Measurements from ENCODE around the gene DRC3.
"Not testable (repeated sequence)": the region's sequence is repeated elsewhere in the genome, so short reads cannot be mapped to it uniquely, and the experiment has no call there.

The DRC3 gene

DNA sequence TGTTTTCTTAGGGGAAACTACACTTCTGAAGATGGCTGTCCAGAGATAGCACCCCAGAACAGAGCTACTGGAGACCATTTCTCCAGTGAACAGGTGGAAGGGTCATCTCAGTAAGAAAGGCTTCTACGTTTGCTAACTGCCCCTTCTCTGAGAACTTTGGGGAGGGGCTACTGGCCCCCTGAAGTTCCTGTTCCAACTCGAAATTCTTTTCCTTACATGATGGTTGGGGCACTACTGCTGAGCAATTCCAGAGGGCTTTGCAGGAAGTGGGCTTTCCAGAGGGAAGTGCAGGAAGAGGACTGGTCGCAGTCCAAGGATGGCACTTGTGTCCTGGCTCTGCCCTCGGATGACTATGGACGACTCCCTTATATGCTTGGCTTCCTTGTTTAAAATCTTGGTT lies 31.6 kb upstream of the DRC3 start:
- DNase-seq (ENCODE audit: low read depth, low spot score): peak; percentile 33

DNA sequence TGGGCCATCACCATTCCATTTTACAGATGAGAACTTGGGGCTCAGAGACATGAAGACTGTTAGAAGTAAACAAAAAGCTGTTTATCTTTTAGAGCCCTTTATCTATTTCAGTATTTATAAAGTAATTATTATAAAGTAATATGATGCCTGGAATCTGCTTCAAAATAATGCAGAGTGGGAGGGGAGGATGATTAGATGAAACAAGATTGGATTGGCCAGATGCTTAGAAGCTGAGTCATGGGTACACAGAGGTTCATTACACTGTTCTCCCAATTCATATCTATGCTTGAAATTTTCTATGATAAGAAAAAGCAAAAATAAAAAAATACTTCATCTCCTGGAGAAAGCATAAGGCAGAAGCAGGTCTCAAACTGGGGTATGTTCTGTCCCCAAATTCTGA lies 29.8 kb upstream of the DRC3 start:
- peak; percentile 59 for DNase-seq (ENCODE audit: low read depth, low spot score)

DNA sequence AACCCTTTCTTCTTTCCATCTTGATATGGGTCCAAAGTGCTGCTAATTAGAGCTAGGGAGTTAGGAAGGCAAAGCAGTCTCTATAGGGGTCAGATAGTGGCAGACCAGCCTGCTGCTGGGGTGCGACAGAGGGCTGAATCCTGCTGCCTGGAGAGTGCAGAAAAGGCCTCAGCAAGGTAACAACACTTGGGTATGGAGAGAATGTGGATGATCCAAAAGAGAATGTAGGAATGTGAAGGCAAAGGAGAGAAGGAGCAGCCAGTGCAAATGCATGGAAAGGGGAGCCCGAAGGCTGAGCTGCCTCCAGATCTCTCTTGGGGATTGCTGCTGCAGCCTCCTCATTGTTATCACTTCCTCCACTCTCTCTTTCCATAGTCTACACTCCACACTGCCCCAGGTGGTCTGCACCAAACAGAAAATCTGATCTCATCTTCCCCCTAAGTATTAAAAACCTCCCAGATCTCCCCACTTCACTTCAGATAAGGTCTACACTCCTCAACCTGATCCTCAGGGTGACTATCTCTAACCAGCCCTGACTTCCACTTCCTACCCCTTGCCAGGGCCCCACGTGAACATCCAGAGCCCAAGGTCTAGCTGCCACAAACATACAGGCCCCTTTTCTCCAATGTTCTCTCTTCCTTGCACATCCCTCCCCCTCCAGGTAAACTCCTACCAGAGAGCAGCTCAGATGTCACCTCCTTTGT lies 29.2 kb upstream of the DRC3 start:
- peak; percentile 44 for DNase-seq (ENCODE audit: low read depth, low spot score)

DNA sequence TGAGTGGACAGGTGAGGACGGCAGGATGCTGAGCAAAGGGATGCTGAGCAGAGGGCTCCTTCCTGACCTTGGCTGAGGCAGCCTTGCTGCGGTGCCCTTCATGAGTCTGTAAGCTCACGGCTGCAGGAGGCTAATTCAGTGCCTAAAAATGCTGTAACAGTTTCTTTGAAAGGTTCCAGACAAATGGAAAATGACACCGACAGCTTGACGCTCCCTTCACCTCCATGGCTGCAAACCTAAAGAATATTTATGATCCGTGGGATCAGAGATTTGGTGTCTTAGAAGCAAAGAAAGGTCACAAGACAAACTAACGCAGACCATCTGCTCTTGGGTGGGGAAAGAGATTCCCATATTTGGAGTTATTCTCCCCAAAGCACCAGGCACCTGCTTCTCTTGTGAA lies 28.4 kb upstream of the DRC3 start:
- DNase-seq (ENCODE audit: low read depth, low spot score): no peak

DNA sequence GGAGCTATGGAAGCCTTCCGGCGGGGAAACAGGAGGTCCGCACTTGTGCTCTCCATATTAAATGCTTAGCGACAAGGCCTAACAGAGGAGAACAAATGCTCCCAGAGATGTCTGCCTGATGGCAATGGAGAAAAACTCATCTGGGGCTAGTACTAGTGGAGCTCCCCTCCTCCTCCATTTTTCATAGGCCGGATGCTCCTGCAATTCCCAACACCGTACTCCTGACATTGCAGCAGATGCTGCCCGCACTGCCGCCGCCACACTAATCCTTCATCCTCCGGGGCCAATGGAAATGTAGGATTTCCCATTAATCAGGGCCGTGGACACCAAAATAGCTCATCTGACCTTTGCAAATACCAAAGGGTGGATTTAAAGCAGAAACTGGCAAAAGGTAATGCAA lies 27.9 kb upstream of the DRC3 start:
- DNase-seq (ENCODE audit: low read depth, low spot score): no peak

DNA sequence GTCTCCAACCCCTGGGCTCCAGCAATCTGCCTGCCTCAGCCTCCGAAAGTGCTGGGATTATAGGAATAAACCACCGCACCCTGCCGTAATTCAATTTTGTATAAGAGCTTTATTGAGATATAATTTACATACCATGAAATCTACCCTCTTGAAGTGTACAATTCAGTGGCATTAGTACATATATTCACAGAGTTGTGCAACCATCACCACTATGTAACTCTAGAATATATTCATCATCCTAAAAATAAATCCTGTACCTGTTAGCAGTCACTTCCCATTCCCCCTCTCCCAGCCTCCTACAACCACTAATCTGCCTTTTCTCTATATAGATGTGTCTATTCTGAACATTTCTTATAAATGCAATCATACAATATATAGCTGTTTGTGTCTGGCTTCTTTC lies 26.6 kb upstream of the DRC3 start:
- DNase-seq (ENCODE audit: low read depth, low spot score): no peak

DNA sequence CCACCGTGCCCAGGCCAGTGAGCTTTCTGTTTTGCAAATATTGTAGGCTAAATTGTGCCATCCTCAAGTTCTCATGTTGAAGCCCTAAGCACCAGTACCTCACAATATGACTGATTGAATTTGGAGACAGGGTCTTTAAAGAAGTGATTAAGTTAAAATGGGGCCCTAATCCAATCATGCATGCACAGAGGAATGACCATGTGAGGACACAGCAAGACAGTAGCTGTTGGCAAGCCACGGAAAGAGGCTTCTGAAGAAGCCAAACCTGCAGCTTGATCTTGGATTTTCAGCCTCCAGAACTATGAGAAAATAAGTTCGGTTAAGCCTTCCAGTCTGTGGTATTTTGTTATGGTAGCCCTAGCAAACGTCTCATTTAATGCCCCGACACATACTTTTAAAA lies 25.4 kb upstream of the DRC3 start:
- no peak for DNase-seq (ENCODE audit: low read depth, low spot score)

DNA sequence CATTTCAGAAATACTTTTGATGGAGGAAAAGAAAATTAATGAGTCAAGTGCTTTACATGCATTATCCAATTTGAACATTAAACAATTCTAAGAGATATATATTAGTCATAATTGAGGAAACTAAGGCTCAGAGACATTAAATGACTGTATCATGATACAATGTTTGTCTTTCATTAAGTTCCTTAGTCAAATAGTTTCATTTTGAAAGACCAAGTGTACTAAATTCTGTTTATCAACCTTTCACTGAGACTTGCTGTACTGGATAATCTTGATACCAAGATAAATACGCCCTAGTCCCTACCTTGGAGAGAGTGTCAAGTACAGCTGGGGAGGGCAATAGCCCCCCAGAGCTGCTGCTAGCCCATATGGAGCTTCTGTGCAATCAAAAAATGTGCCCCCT lies 24.7 kb upstream of the DRC3 start:
- DNase-seq (ENCODE audit: low read depth, low spot score): no peak

DNA sequence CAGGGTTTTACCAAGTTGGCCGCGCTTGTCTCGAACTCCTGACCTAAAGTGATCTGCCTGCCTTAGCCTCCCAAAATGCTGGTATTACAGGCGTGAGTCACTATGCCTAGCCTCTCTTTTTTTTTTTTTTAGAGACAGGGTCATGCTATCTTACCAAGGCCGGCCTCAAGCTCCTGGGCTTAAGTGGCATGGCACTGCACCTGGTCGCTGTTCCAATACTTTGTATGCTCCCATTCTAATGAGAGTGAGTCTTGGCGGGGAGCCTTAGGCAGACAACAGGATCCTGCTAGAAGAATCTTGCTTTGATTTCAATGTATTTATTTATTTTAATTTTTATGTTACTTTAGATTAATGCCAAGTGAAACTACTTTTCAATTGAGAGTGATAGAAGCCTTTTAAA lies 22.3 kb upstream of the DRC3 start:
- DNase-seq (ENCODE audit: low read depth, low spot score): no peak

DNA sequence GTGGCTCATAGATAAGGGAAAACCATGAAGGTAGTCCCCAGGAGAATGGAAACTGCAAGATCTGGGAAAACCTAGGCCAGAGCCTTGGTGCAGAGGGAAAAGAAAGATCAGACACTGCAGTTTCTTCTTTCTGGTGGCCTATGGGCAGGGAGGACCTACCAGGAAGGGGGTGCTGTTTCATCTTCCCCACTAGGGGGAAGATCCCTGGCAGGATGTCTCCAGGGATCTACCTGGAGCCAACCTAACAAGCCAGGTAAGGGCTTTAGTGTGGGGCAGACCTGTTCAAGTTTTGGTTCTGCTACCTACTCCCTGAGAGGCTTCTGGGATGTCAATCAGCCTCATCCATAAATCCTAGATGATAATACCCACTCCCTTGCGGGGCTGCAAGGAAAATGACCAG lies 21.9 kb upstream of the DRC3 start:
- DNase-seq (ENCODE audit: low read depth, low spot score): no peak

DNA sequence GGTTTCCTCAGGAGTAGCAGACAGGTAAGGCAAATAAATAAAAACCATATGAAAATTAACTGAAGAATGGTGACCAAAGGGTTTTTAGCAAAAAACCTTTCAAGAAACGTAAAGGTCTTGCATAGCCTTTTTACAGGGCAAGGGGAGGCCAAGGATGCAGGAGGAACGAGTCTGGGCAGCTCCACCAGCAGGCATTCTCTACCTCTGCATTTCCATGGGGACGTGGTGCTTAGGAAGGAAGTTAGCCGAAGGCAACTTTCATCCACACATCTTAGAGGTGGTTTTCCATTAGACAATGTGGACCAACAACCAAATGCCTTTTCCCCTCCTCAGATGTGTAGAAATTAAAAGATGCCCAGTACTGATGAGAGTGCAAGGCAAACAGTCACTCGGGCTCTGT lies 21.1 kb upstream of the DRC3 start:
- no peak for DNase-seq (ENCODE audit: low read depth, low spot score)

DNA sequence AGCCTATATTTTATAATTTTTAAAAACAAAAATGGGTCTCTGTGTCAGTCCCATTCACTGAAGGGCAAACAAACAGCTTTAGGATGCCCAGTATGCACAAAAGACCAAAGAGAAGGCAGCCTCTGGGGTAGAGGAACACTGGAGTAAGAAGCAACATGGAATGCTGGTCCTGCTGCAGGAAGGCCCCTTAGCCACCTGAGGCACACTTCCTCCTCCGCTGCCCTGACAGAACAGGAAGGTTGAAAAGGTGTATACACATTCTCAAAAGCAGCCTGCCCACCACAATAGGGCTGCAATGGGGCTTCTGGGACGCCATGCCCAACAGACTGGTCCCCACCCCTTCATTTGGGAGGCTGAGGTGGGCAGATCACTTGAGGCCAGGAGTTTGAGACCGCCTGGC lies 20.0 kb upstream of the DRC3 start:
- DNase-seq (ENCODE audit: low read depth, low spot score): no peak

DNA sequence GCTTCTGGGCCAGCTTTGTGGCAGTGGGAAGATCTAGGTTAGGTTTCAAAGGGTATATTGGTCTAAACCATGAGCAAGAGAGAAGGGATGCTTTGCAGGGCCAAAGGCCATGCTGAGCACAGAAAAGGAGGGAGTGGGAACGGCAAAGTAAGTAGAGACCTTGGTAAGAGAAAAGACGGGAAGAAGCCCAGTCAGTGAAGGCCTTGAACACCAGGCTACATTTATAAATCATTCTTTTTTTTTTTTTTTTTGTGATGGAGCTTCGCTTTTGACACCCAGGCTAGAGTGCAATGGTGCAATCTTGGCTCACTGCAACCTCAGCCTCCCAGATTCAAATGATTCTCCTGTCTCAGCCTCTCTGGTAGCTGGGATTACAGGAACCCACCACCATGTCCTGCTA lies 18.6 kb upstream of the DRC3 start:
- no peak for DNase-seq (ENCODE audit: low read depth, low spot score)

DNA sequence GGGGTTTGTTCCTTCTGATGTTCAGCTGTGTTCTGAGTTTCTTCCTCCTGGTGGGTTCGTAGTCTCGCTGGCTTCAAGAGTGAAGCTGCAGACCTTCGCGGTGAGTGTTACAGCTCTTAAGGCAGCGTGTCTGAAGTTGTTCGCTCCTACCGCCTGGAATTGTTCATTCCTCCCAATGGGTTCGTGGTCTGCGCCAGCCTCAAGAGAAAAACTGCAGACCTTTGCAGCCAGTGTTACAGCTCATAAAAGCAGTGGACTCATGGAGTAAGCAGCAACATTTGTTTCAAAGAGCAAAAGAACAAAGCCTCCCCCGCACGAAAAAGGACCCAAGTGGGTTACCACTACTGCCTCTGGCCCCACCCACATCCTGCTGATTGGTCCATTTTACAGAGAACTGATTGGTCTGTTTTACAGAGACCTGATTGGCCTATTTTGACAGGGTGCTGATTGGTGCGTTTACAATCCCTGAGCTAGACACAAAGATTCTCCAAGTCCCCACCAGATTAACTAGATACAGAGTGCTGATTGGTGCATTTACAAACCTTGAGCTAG lies 16.8 kb upstream of the DRC3 start:
- DNase-seq (ENCODE audit: low read depth, low spot score): not testable (repeated sequence)

DNA sequence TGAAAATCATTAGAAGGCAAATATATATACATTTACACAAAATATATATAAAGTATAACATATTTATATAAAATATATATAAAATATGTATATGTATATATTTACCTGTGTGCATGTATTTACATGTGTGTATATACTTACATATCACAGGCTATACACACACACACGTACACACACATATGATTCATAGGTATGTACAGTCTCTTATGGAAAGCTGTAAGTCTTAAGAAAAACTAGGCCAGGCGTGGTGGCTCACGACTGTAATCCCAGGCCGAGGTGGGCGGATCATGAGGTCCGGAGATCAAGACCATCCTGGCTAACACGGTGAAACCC lies 15.1 kb upstream of the DRC3 start:
- no peak for DNase-seq (ENCODE audit: low read depth, low spot score)

DNA sequence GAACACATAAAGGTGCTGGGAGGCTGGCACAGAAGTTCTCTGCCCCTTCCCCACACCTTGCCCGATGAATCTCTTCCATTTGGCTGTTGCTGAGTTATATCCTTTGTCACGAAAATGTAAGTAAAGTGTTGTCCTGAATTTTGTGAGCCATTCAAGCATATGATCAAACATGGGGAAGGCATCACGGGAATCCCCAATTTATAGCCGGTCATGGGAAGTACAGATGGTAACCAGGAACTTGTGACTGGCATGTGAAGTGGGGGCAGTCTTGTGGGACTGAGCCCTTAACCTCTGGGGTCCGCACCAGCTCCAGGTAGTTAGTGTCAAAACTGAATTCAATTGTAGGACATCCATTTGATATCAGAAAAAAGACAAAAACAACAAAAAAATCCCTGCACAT lies 13.7 kb upstream of the DRC3 start:
- DNase-seq (ENCODE audit: low read depth, low spot score): no peak

DNA sequence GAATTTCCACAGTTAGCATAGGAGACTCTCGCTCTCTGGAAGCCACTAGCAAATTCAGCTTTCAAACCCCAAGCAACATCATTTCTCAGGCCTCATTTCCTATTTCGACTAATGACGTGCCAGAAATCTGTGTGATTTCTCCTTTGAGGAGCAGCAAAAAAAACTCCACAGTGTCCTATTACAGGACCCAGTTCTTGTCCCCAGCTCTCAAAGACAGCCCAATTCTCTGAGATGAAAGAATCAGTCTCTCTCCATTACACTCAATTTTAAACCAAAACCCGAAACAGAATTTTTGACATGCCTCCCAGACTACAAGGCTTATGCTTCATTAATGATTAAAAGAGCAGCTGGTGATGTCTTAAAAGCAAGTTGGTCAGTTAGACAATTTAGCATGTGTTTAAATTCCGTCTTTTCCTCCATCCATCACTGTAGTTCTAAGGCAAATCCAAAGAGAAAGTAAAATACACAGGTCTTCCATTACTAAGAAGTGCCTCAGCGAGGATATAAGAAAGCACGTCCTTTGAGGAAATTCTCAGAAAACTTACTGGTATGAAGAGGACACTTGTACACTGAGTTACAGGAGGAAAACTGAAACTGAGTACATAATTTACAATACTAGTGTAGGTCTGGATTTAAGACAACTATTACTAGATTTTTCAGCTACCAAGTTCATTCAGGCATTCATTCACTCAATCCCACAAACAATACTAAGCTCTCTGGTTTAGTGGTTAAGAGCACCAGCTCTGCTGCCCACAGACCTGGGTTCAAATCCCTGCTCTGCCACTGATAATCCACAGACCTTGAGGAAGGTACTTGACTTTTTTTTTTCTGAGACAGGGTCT lies 12.9 kb upstream of the DRC3 start:
- DNase-seq (ENCODE audit: low read depth, low spot score): peak; percentile 67

DNA sequence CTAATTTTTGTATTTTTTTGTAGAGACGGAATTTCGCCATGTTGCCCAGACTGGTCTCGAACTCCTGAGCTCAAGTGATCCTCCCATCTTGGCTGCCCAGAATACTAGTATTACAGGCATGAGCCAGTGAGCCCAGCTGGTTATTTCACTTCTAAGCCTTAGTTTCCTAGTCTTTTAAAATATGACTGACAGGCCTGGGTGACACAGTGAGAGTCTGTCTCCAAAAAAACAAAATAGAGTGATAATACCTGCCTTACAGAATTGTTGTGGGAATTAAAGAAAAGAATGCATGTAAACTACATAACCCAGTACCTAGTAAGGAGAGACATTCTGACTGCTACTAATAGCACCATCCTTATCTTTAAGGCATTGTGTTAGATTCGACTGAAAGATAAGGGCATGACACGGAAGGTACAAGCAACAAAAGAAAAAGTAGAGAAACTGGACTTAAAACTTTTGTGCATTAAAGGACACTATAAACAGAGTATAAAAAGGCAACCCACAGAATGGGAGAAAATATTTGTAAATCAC lies 12.1 kb upstream of the DRC3 start:
- no peak for DNase-seq (ENCODE audit: low read depth, low spot score)

DNA sequence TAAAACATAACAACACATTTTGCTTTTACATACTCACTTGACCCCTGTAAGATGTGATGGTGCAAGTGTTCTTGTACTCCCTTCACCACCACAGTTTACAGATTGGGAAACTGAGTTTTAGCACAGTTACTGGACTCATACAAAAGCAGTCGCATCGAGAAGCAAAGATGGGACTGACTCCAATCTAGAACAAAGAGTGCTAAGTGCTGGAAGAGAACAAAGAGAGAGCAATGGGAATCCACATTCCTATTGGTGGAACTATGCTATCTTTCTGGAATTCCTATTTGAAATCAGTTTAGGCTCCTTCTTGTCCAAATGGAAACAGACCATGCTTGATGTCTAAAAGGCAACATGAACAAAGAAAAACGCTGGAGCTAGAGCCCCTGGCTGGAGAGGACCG lies 9.6 kb upstream of the DRC3 start:
- DNase-seq (ENCODE audit: low read depth, low spot score): no peak

DNA sequence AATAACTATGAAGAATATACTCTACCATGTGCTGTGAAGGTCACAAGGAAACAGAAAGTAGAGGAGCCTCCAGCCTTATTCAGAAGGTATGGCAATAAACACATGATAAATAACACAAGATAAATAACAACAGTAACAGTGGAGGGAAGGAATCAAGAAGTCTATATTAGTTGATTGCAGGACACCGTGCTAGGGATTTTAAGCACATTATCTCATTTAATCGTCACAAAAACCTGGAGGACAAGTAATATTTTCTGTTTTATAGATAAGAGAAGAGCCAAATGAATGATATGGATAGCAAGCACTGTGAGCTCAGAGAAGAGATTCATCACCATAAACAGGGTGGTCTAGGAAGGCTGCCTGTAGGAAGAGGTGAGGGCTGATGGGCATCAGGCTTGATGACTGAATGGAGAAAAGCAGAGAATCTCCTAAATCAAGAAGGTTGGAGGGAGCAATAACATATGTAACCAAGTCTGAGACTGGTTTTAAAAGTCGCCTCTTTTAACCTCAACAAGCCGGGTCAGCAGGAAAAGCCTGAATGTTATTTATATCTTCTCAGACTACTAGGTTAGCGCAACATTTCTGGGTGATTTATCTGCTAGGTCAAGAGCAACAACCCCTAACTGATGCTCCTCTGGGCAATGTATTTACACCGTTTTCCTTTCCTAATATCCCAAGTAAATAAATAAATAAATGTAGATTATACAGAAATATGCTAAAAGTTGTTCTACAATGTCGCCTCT lies 8.8 kb upstream of the DRC3 start:
- no peak for DNase-seq (ENCODE audit: low read depth, low spot score)

DNA sequence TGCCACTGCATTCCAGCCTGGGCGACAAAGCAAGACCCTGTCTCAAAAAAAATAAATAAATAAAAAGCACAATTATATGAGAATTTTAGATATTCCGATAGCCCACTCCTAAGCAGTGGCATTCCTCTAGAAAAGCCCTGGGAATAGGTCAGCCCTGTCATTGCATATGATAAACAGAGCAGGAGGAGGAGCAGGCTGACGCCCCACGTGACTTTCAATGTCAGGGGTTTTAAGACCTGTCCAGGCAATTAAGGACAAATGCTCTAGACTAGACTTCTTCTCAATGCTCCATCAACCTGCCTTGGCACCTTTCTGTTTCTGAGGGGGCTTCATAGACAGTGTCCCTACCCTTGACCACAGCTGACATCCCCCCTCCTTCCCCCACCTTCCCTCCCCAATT lies 8.0 kb upstream of the DRC3 start:
- DNase-seq (ENCODE audit: low read depth, low spot score): no peak

DNA sequence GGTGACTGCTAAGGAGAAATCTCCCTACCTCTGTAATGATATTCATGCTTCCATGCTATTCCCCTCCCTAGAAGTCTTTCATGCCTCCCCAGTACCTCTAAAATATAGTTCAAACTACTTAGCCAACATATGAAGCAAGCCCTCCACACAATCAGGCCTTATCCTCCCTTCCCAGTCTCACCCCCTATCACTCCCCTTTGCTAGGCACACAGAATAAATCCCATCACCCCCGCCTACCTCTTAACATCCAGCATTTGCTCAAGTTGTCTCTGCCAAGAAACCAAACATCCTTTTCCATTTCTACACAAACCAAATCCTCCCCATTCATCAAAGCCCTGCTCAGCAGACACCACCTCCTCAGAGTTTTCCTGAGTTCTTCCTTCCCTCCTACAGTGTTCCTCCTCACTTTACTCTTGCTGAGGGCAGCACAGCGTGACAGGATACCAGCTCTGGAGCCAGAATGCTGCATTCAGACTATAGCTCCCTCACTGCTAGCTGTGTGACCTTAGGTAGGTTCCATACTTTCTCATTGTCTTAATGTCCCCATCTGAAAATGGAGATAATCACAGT lies 7.4 kb upstream of the DRC3 start:
- DNase-seq (ENCODE audit: low read depth, low spot score): no peak

Measured in astrocyte of the hippocampus (primary cell).